Measurements from ENCODE around the gene SNCAIP. TPM values are rescaled to one million over a fixed set of nuclear protein-coding genes. Genes with fewer than 3 reads are reported as not detected.
A peak's percentile ranks its signal among the peaks of the same experiment; 100 is the strongest.

Gene SNCAIP
- total and polyA plus RNA-seq, 2 experiments from 2014 or later: 6.1 to 11.9 TPM

GRCh38 chr5:122390154-122390553 is 78.1 kb downstream of the SNCAIP start:
- Mint-ChIP-seq H3K27me3 (ENCODE audit: insufficient read depth, low read depth, poor library complexity) (peaks cover 1% of the 10 kb centered on the region), H3K4me1 (peaks cover 15% of the 10 kb centered on the region), H3K27ac (no peak overlapping the region), H3K4me3 (no peak overlapping the region), H3K9me3 (no peaks in the 10 kb centered on the region), H3K36me3 (ENCODE audit: low read depth) (no peaks in the 10 kb centered on the region)
- Histone ChIP-seq H2AFZ (no peak overlapping the region), H4K20me1 (replicated peaks; ENCODE audit: insufficient read depth) (no peaks in the 10 kb centered on the region), H3K79me2 (replicated peaks; ENCODE audit: insufficient read depth) (no peaks in the 10 kb centered on the region), H3K36me3 (ENCODE audit: insufficient read depth) (no peaks in the 10 kb centered on the region), H3K9me2 (ENCODE audit: insufficient read depth) (0 out of 2 replicates have a peak, but pooled peaks cover 2% of the 10 kb centered on the region), H3K4me3 (no peak overlapping the region), H3K4me2 (no peak overlapping the region), H3K27me3 (ENCODE audit: insufficient read depth) (no peaks in the 10 kb centered on the region), H3F3A (replicated peaks; ENCODE audit: low read depth) (no peaks in the 10 kb centered on the region), H3K4me1 (ENCODE audit: insufficient read depth) (peaks cover 8% of the 10 kb centered on the region), H3K27ac (ENCODE audit: low read depth) (no peak overlapping the region)
- peak; percentile 31; the same call in 2 of the 3 replicates for ATAC-seq
- TF ChIP-seq CREB1 (CRISPR knock-in tag; IDR thresholded peaks at IDR 0.05; ENCODE audit: low read depth) (no peak), REST (IDR thresholded peaks at IDR 0.05; ENCODE audit: unreplicated experiment) (no peak), ZNF114 (CRISPR knock-in tag; IDR thresholded peaks at IDR 0.05) (no peak), JUNB (IDR thresholded peaks at IDR 0.05; ENCODE audit: unreplicated experiment) (no peak), NANOG (IDR thresholded peaks at IDR 0.05; ENCODE audit: borderline replicate concordance) (no peak), ZNF331 (CRISPR knock-in tag; IDR thresholded peaks at IDR 0.05; ENCODE audit: low read depth) (no peak), EZH2 (IDR thresholded peaks at IDR 0.05; ENCODE audit: low read depth, unreplicated experiment) (no peak), ETS1 (IDR thresholded peaks at IDR 0.05) (no peak), STAT1 (IDR thresholded peaks at IDR 0.05; ENCODE audit: unreplicated experiment) (no peak), POLR2AphosphoS5 (IDR thresholded peaks at IDR 0.05; ENCODE audit: low read depth) (no peak), ZNF462 (CRISPR knock-in tag; IDR thresholded peaks at IDR 0.05) (no peak)
- no peak for DNase-seq (ENCODE audit: low spot score)

Data from GM23338 (cell line).